Caco-2 (cell line): ENCODE results near the gene LMO7. TPM values are rescaled to one million over a fixed set of nuclear protein-coding genes. Genes with fewer than 3 reads are reported as not detected.

ENCODE experiments used
- BruUV-seq: library from RNA; stranded (reverse); fragments of 400-500 nt; replicated peaks from 2 replicates; lab custom pipeline; 2021; lab: Mats Ljungman, UMichigan
- CTCF ChIA-PET: fragments of 300-600 bp; sonication (Branson Sonifier 250); formaldehyde crosslinking; loops from one replicate; lab custom pipeline; 2022; ENCODE audit warnings: antibody characterized with exemption; lab: Charles Lee
- POLR2A ChIA-PET: fragments of 300-600 bp; sonication (Branson Sonifier 250); formaldehyde crosslinking; loops from one replicate; lab custom pipeline; 2022; ENCODE audit warnings: antibody characterized with exemption; lab: Charles Lee
- DNase-seq, 2 experiments: peaks; one replicate each; pipeline versions ENCODE4 v3.0.0 to v3.0.0-alpha.2; 2020 to 2022
- H3K27me3 ChIP-seq: replicated peaks from 2 replicates; pipeline ENCODE4 v1.6.0; 2011; ENCODE audit warnings: low read length; ENCODE audit not compliant: control insufficient read depth, insufficient read depth
- H3K36me3 ChIP-seq: 2 replicates; pipeline ENCODE4 v1.5.1; 2011; ENCODE audit warnings: low read length; ENCODE audit not compliant: control insufficient read depth, insufficient read depth
- H3K4me1 ChIP-seq: fragments of 250-450 bp; sonication (Bioruptor Pico); 2 replicates; pipeline ENCODE4 v1.5.1; 2020; ENCODE audit warnings: mild to moderate bottlenecking
- H3K4me3 ChIP-seq: 2 replicates; pipeline ENCODE4 v1.5.1; 2011; ENCODE audit warnings: low read depth, mild to moderate bottlenecking, control low read depth, low read length
- H3K9me3 ChIP-seq: fragments of 250-450 bp; sonication (Bioruptor Pico); 2 replicates; pipeline ENCODE4 v1.5.1; 2020; ENCODE audit warnings: mild to moderate bottlenecking, moderate library complexity
- H3K27ac Mint-ChIP-seq: one replicate; pipeline ENCODE4 v1.8.0; 2022; ENCODE audit warnings: mixed read lengths; ENCODE audit not compliant: unreplicated experiment
- H3K27me3 Mint-ChIP-seq: one replicate; pipeline ENCODE4 v1.8.0; 2022; ENCODE audit warnings: mixed read lengths; ENCODE audit not compliant: insufficient read depth, unreplicated experiment
- H3K36me3 Mint-ChIP-seq: one replicate; pipeline ENCODE4 v1.8.0; 2022; ENCODE audit warnings: mild to moderate bottlenecking, mixed read lengths; ENCODE audit not compliant: insufficient read depth, unreplicated experiment
- H3K4me1 Mint-ChIP-seq: one replicate; pipeline ENCODE4 v1.8.0; 2022; ENCODE audit warnings: low read depth, mixed read lengths; ENCODE audit not compliant: unreplicated experiment
- H3K4me3 Mint-ChIP-seq: one replicate; pipeline ENCODE4 v1.8.0; 2022; ENCODE audit warnings: mild to moderate bottlenecking, moderate library complexity, mixed read lengths; ENCODE audit not compliant: unreplicated experiment
- H3K9me3 Mint-ChIP-seq: one replicate; pipeline ENCODE4 v1.8.0; 2022; ENCODE audit warnings: mixed read lengths; ENCODE audit not compliant: unreplicated experiment
- CTCF ChIP-seq, 2 experiments: fragments of 200-600 bp in 1 of 2; IDR thresholded peaks; 1 replicate in 1 of 2; 2 replicates in 1 of 2; pipeline versions ENCODE4 v1.5.1 to v1.8.0; 2011 to 2022; ENCODE audit warnings: antibody characterized with exemption in 1 of 2, control low read depth in 1 of 2, inconsistent platforms in 1 of 2, low read depth in 1 of 2, low read length in 1 of 2, mild to moderate bottlenecking in 1 of 2, moderate library complexity in 1 of 2; ENCODE audit not compliant: insufficient read depth in 1 of 2, severe bottlenecking in 1 of 2, unreplicated experiment in 1 of 2
- intact Hi-C: fragments of 100-400 bp; cut with micrococcal nuclease; formaldehyde crosslinking; loops from one replicate; pipeline ENCODE4 v1.10.0; 2022; ENCODE audit not compliant: unreplicated experiment
- total RNA-seq: library from RNA; stranded (reverse); gene quantifications from 2 replicates; pipeline ENCODE4 v1.2.3, GENCODE V29; 2022

Gene LMO7
- total RNA-seq, 1 experiment from 2014 or later = 209 TPM

GRCh38 chr13:75761369-75761768, 125.2 kb downstream of the LMO7 start:
- no TSS peak for BruUV-seq
- peaks cover 50% of the 10 kb centered on the region for H3K4me1 ChIP-seq
- H3K4me3 Mint-ChIP-seq = peak overlapping the region; percentile 76

GRCh38 chr13:75762076-75762937, 126.2 kb downstream of the LMO7 start:
- Mint-ChIP-seq H3K27ac (peak overlapping the region; percentile 90), H3K4me1 (peaks cover 60% of the 10 kb centered on the region), H3K36me3 (peaks cover 56% of the 10 kb centered on the region), H3K27me3 (no peaks in the 10 kb centered on the region), H3K4me3 (peak overlapping the region; percentile 76), H3K9me3 (no peaks in the 10 kb centered on the region)
- Histone ChIP-seq H3K4me3 (peak overlapping the region; percentile 61), H3K4me1 (peaks cover 48% of the 10 kb centered on the region), H3K27me3 (no peaks in the 10 kb centered on the region), H3K36me3 (no peaks in the 10 kb centered on the region), H3K9me3 (no peaks in the 10 kb centered on the region)
- ChIA-PET CTCF (interaction anchor here (0.5 to 4.1 kb wide), 2 partner anchors 64 to 66 kb away, joined by 5 to 26 read pairs; no protein-coding TSS in a partner anchor), POLR2A (interaction anchor here (0.6 to 2.1 kb wide), 2 partner anchors 30 to 440 kb away, joined by 3 to 5 read pairs; no protein-coding TSS in a partner anchor)
- BruUV-seq = TSS peak; percentile 25
- no peak for TF ChIP-seq CTCF (IDR thresholded peaks at IDR 0.05; ENCODE audit: insufficient read depth in 1 of 2, low read depth in 1 of 2, low read length in 1 of 2, severe bottlenecking in 1 of 2, unreplicated experiment in 1 of 2)
- intact Hi-C loops = loop anchor here (1.0 to 5.0 kb wide), 2 partner anchors 9 to 95 kb away; no protein-coding TSS in a partner anchor
- peak in 1 of 2 experiments; percentile 31 for DNase-seq

More at GRCh38 chr13:75761369-75761768, 125.2 kb downstream of the LMO7 start:
- peaks cover under 1% of the 10 kb centered on the region for H3K9me3 Mint-ChIP-seq
- TF ChIP-seq CTCF (IDR thresholded peaks at IDR 0.05; ENCODE audit: insufficient read depth in 1 of 2, low read depth in 1 of 2, low read length in 1 of 2, severe bottlenecking in 1 of 2, unreplicated experiment in 1 of 2) = no peak
- intact Hi-C loops = loop anchor here (2.0 to 5.0 kb wide), 2 partner anchors 67 to 96 kb away; no protein-coding TSS in a partner anchor
- Histone ChIP-seq H3K4me3 (peak overlapping the region; percentile 61), H3K36me3 (no peaks in the 10 kb centered on the region), H3K27me3 (no peaks in the 10 kb centered on the region), H3K9me3 (no peaks in the 10 kb centered on the region)
- H3K27me3 Mint-ChIP-seq = no peaks in the 10 kb centered on the region
- H3K27ac Mint-ChIP-seq = peak overlapping the region; percentile 90
- ChIA-PET CTCF (interaction anchor here (1.7 to 4.1 kb wide), 3 partner anchors 31 to 74 kb away, joined by 7 to 26 read pairs (median 25); no protein-coding TSS in a partner anchor), POLR2A (interaction anchor here (0.6 to 2.1 kb wide), 4 partner anchors 12 to 439 kb away, joined by 3 to 22 read pairs (median 6); no protein-coding TSS in a partner anchor)
- no peak for DNase-seq
- H3K36me3 Mint-ChIP-seq = peaks cover 50% of the 10 kb centered on the region
- H3K4me1 Mint-ChIP-seq = peaks cover 58% of the 10 kb centered on the region

GRCh38 chr13:75762955-75763354, 126.8 kb downstream of the LMO7 start:
- peak overlapping the region; percentile 61 for H3K4me3 ChIP-seq
- BruUV-seq = no TSS peak
- Mint-ChIP-seq H3K4me3 (peak overlapping the region; percentile 76), H3K27me3 (no peaks in the 10 kb centered on the region), H3K4me1 (peaks cover 57% of the 10 kb centered on the region), H3K27ac (peak overlapping the region; percentile 90), H3K36me3 (peaks cover 56% of the 10 kb centered on the region), H3K9me3 (no peaks in the 10 kb centered on the region)
- no peaks in the 10 kb centered on the region for H3K9me3 ChIP-seq
- POLR2A ChIA-PET = interaction anchor here (2.1 kb wide), 1 partner anchor 30 kb away, joined by 5 read pairs; no protein-coding TSS in a partner anchor
- H3K4me1 ChIP-seq = peaks cover 49% of the 10 kb centered on the region
- intact Hi-C loops = loop anchor here (1.0 to 5.0 kb wide), 2 partner anchors 8 to 94 kb away; no protein-coding TSS in a partner anchor
- no peaks in the 10 kb centered on the region for H3K27me3 ChIP-seq
- TF ChIP-seq CTCF (IDR thresholded peaks at IDR 0.05; ENCODE audit: insufficient read depth in 1 of 2, low read depth in 1 of 2, low read length in 1 of 2, severe bottlenecking in 1 of 2, unreplicated experiment in 1 of 2) = no peak
- CTCF ChIA-PET = no interaction called here
- H3K36me3 ChIP-seq = no peaks in the 10 kb centered on the region
- DNase-seq = no peak
